Endothelial cell of hepatic sinusoid (primary cell): ENCODE data around the gene CCDC74A.
"Not testable (repeated sequence)": the region's sequence is repeated elsewhere in the genome, so short reads cannot be mapped to it uniquely, and the experiment has no call there.

Source experiments
- in situ Hi-C: cut with HindIII; loops from 2 replicates; pipeline ENCODE4 v1.10.0; 2017; ENCODE audit warnings: low sequenced_read_pairs

The CCDC74A gene

GRCh38 chr2:131528981-131529863, 1.5 kb downstream of the CCDC74A start:
- in situ Hi-C loops, result not testable (repeated sequence)

- in situ Hi-C loops, result not testable (repeated sequence)
Observed at GRCh38 chr2:131529864-131530445, 2.3 kb downstream of the CCDC74A start.

- in situ Hi-C loops, result not testable (repeated sequence)
Observed at GRCh38 chr2:131530626-131531344, 3.1 kb downstream of the CCDC74A start.

GRCh38 chr2:131531547-131532185, 4.0 kb downstream of the CCDC74A start:
- in situ Hi-C loops, result not testable (repeated sequence)

GRCh38 chr2:131532723-131533608, 5.3 kb downstream of the CCDC74A start:
- in situ Hi-C loops, result not testable (repeated sequence)

- in situ Hi-C loops, result not testable (repeated sequence)
Observed at GRCh38 chr2:131533609-131534316, 6.1 kb downstream of the CCDC74A start.

GRCh38 chr2:131534317-131534672, 6.6 kb downstream of the CCDC74A start:
- in situ Hi-C loops, result not testable (repeated sequence)

GRCh38 chr2:131534965-131535364, 7.3 kb downstream of the CCDC74A start:
- in situ Hi-C loops, result not testable (repeated sequence)

GRCh38 chr2:131535526-131535925, 7.8 kb downstream of the CCDC74A start:
- in situ Hi-C loops, result no loop called here

GRCh38 chr2:131535951-131536826, 8.5 kb downstream of the CCDC74A start:
- in situ Hi-C loops, result not testable (repeated sequence)

GRCh38 chr2:131536841-131537240, 9.2 kb downstream of the CCDC74A start:
- in situ Hi-C loops, result not testable (repeated sequence)

GRCh38 chr2:131538856-131539255, 11.2 kb downstream of the CCDC74A start:
- in situ Hi-C loops, result not testable (repeated sequence)

GRCh38 chr2:131542438-131543384, 15.0 kb downstream of the CCDC74A start:
- in situ Hi-C loops, result no loop called here

- in situ Hi-C loops, result no loop called here
Observed at GRCh38 chr2:131543385-131543891, 15.8 kb downstream of the CCDC74A start.

GRCh38 chr2:131544006-131544812, 16.5 kb downstream of the CCDC74A start:
- in situ Hi-C loops, result not testable (repeated sequence)

- in situ Hi-C loops, result not testable (repeated sequence)
Observed at GRCh38 chr2:131544813-131545165, 17.1 kb downstream of the CCDC74A start.

GRCh38 chr2:131552871-131553270, 25.2 kb downstream of the CCDC74A start:
- in situ Hi-C loops, result no loop called here
